Suprapubic skin (tissue), 4 donors: ENCODE data around the gene SMYD3. TPM values are rescaled to one million over a fixed set of nuclear protein-coding genes. Genes with fewer than 3 reads are reported as not detected.

Experiments used
- DNase-seq, 2 donors: peaks; one replicate each; pipeline ENCODE4 v3.0.0-alpha.2; 2019; ENCODE audit warnings: low spot score in 2 of 2
- H3K27ac ChIP-seq: fragments of 200-600 bp; sonication (generic); one replicate; pipeline ENCODE4 v1.5.1; 2019
- H3K27me3 ChIP-seq: fragments of 200-600 bp; sonication (generic); one replicate; pipeline ENCODE4 v1.5.1; 2019
- H3K36me3 ChIP-seq: fragments of 200-600 bp; sonication (generic); one replicate; pipeline ENCODE4 v1.5.1; 2019
- H3K4me1 ChIP-seq: fragments of 200-600 bp; sonication (generic); one replicate; pipeline ENCODE4 v1.5.1; 2019
- H3K4me3 ChIP-seq: fragments of 200-600 bp; sonication (generic); one replicate; pipeline ENCODE4 v1.5.1; 2019; ENCODE audit warnings: mild to moderate bottlenecking
- H3K9me3 ChIP-seq: fragments of 200-600 bp; sonication (generic); one replicate; pipeline ENCODE4 v1.5.1; 2019
- EP300 ChIP-seq: sonication (generic); formaldehyde crosslinking; IDR thresholded peaks from one replicate; pipeline ENCODE4 v1.6.1; 2017; ENCODE audit warnings: antibody characterized with exemption
- POLR2A ChIP-seq, 2 donors: fragments of 450-650 bp; IDR thresholded peaks; one replicate each; pipeline ENCODE4 v1.6.1; 2017; ENCODE audit warnings: antibody characterized with exemption in 2 of 2, mild to moderate bottlenecking in 2 of 2, moderate library complexity in 2 of 2
- POLR2AphosphoS5 ChIP-seq, 3 donors: sonication (generic); formaldehyde crosslinking; IDR thresholded peaks; one replicate each; pipeline ENCODE4 v1.6.1; 2017; ENCODE audit warnings: antibody characterized with exemption in 3 of 3
- WGBS: methylation state at CpG from one replicate; pipeline ENCODE4 v1.1.5; 2018; 5-methylcytosine and 5-hydroxymethylcytosine counted together
- total RNA-seq, 4 donors: library from RNA; depleted of rRNA; stranded (reverse); fragments of >200 nt; gene quantifications; one replicate each; pipeline ENCODE4 v1.1.0, GENCODE V29; 2016
- TF ChIP-seq, protein P1 (sequence below), 2 donors: fragments of 200-600 bp in 1 of 2; fragments of 450-650 bp in 1 of 2; sonication (generic) in 1 of 2; IDR thresholded peaks; one replicate each; pipeline ENCODE4 v1.5.1; 2016 to 2019; ENCODE audit warnings: antibody characterized with exemption in 2 of 2, mild to moderate bottlenecking in 1 of 2, moderate library complexity in 1 of 2

The SMYD3 gene
- total RNA-seq, 4 donors from 2014 or later: 14.5 to 33.6 (median 18.9) TPM

DNA sequence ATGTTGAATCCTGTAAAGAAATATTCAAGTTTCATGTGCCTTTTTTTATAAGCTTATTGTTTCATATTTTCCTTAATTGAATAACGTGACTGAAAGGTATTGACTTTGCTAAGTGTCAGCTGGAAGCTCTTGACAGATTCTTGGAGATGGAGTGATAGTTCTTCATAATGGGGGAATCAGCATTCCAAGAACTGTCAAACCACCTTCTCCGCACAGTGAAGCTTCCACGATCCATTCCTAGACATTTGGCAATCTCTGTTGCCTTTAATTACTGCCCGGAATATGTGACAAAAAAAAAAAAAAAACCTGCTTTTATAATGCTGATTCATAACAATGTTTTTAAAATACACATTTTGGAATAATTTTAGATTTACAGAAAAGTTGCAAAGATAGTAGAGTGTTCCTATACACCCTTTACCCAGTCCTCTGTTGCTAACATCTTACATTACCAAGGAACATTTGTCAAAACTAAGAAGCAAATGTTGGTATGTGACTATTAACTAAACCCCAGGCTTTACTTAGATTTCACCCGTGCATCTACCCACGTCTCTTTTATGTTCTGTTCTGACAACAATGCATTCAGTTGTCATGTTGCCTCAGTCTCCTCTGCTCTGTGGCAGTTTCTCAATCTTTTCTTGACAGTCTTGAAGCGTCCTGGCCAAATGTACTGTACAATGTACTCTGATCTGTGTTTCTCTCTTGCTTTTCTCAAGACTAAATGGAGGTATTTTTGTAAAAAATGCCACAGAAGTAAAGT lies 674.1 kb downstream of the SMYD3 start:
- Histone ChIP-seq H3K4me3 (no peak overlapping the region), H3K4me1 (no peaks in the 10 kb centered on the region), H3K9me3 (no peaks in the 10 kb centered on the region), H3K27ac (no peak overlapping the region), H3K27me3 (no peaks in the 10 kb centered on the region), H3K36me3 (no peaks in the 10 kb centered on the region)
- 94% methylated on average over 7 of the region's 7 CpGs for WGBS
- TF ChIP-seq EP300: no peak
- TF ChIP-seq POLR2A (IDR thresholded peaks at IDR 0.05): no peak
- TF ChIP-seq, protein P1, sequence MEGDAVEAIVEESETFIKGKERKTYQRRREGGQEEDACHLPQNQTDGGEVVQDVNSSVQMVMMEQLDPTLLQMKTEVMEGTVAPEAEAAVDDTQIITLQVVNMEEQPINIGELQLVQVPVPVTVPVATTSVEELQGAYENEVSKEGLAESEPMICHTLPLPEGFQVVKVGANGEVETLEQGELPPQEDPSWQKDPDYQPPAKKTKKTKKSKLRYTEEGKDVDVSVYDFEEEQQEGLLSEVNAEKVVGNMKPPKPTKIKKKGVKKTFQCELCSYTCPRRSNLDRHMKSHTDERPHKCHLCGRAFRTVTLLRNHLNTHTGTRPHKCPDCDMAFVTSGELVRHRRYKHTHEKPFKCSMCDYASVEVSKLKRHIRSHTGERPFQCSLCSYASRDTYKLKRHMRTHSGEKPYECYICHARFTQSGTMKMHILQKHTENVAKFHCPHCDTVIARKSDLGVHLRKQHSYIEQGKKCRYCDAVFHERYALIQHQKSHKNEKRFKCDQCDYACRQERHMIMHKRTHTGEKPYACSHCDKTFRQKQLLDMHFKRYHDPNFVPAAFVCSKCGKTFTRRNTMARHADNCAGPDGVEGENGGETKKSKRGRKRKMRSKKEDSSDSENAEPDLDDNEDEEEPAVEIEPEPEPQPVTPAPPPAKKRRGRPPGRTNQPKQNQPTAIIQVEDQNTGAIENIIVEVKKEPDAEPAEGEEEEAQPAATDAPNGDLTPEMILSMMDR (IDR thresholded peaks at IDR 0.05): no peak
- no peak for TF ChIP-seq POLR2AphosphoS5 (IDR thresholded peaks at IDR 0.05)
- DNase-seq: no peak

DNA sequence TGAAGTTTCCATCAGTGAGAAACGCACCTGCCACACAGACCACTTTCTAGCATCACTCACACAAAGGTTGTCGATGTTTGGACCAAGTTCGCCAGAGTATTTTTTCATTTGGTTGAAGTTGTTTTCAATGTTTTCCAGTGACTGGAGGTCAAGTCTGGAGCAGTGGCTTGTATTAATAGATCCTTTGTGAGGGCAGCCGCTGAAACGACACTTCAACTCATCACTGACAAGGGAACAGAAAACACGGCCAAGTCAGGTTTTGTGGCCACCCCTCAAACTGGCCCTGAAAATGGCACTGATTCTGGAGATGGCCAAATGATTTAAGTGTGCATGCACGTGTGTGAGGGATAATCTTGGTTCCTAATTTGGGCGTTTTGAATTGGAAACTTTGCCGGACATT lies 675.6 kb downstream of the SMYD3 start:
- 94% methylated on average over 9 of the region's 9 CpGs for WGBS
- Histone ChIP-seq H3K9me3 (no peaks in the 10 kb centered on the region), H3K36me3 (no peaks in the 10 kb centered on the region), H3K27me3 (no peaks in the 10 kb centered on the region), H3K27ac (no peak overlapping the region), H3K4me1 (no peaks in the 10 kb centered on the region), H3K4me3 (no peak overlapping the region)
- DNase-seq: no peak
- no peak for TF ChIP-seq POLR2AphosphoS5 (IDR thresholded peaks at IDR 0.05)
- TF ChIP-seq POLR2A (IDR thresholded peaks at IDR 0.05): no peak
- TF ChIP-seq EP300: no peak
- TF ChIP-seq, protein P1 (IDR thresholded peaks at IDR 0.05): no peak

DNA sequence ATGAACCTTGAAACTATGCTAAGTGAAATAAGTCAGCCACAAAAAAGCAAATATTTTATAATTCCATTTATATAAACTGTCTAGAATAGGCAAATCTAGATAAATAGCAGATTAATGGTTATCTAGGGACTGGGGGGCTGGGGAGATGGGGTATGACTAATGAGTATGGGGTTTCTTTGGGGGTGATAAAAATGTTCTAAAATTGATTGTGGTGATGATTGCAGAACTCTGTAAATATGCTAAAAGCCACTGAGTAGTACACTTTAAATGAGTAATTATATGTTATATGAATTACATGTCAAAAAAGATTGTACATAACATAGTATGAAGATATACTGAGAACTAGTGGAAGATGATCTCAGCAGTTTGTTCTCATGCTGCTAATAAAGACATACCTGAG lies 677.3 kb downstream of the SMYD3 start:
- TF ChIP-seq EP300: no peak
- TF ChIP-seq POLR2AphosphoS5 (IDR thresholded peaks at IDR 0.05): no peak
- TF ChIP-seq, protein P1 (IDR thresholded peaks at IDR 0.05): no peak
- no peak for TF ChIP-seq POLR2A (IDR thresholded peaks at IDR 0.05)
- H3K4me1 ChIP-seq: no peaks in the 10 kb centered on the region
- no peaks in the 10 kb centered on the region for H3K9me3 ChIP-seq
- no peak overlapping the region for H3K27ac ChIP-seq
- no peak for DNase-seq
- H3K4me3 ChIP-seq: no peak overlapping the region
- no peaks in the 10 kb centered on the region for H3K36me3 ChIP-seq
- H3K27me3 ChIP-seq: no peaks in the 10 kb centered on the region

DNA sequence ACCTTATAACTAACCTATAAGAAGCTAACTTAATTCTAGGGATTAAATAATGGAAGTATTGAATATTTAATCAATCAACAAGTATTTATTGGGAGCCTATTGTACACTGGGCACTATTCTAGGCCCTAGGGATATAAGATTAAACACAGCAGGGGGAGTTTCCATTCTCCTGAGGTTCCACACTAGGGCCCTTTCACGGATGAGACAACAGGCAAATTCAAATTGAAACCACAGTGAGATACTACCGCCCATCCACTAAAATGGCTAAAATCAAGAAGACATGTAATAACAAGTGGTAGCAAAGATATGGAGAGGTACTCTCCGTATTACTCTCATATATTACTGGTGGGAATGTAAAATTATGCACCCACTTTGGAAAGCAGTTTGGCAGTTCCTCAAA lies 677.9 kb downstream of the SMYD3 start:
- no peaks in the 10 kb centered on the region for H3K4me1 ChIP-seq
- WGBS: 85% methylated on average over 3 of the region's 3 CpGs
- no peak for DNase-seq
- H3K36me3 ChIP-seq: no peaks in the 10 kb centered on the region
- no peak overlapping the region for H3K4me3 ChIP-seq
- no peak overlapping the region for H3K27ac ChIP-seq
- TF ChIP-seq POLR2A (IDR thresholded peaks at IDR 0.05) (no peak), POLR2AphosphoS5 (IDR thresholded peaks at IDR 0.05) (no peak), EP300 (no peak)
- TF ChIP-seq, protein P1 (IDR thresholded peaks at IDR 0.05): no peak
- H3K9me3 ChIP-seq: no peaks in the 10 kb centered on the region
- H3K27me3 ChIP-seq: no peaks in the 10 kb centered on the region

DNA sequence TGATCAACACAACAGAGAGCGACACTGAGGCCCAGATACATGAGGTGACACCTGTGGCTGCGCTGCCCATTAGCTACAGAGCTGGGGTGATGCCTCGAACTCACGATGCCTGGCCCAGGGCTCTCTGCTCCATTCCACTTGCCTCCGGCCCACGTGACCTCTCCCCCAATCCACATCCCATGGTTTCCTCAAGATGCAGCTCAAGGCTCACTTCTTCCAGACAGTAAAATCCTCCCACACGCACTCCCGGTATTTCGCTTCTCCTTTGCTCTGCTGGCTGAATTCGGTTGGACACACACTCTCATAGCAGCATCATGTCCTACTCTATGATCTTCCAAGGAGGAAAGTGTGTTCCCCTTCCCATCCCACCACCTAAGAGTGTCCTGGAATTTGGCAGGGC lies 679.8 kb downstream of the SMYD3 start:
- no peak for DNase-seq
- no peak for TF ChIP-seq EP300
- TF ChIP-seq, protein P1 (IDR thresholded peaks at IDR 0.05): no peak
- TF ChIP-seq POLR2A (IDR thresholded peaks at IDR 0.05): no peak
- TF ChIP-seq POLR2AphosphoS5 (IDR thresholded peaks at IDR 0.05): no peak
- H3K4me1 ChIP-seq: no peaks in the 10 kb centered on the region
- no peaks in the 10 kb centered on the region for H3K9me3 ChIP-seq
- no peak overlapping the region for H3K27ac ChIP-seq
- WGBS: 97% methylated on average over 10 of the region's 10 CpGs
- no peaks in the 10 kb centered on the region for H3K36me3 ChIP-seq
- H3K27me3 ChIP-seq: no peaks in the 10 kb centered on the region
- H3K4me3 ChIP-seq: no peak overlapping the region
